GM08714 (cell line): ENCODE results near the gene GPR65.
"Not testable (repeated sequence)": the region's sequence is repeated elsewhere in the genome, so short reads cannot be mapped to it uniquely, and the experiment has no call there.

ENCODE experiments used
- H3K4me3 ChIP-seq: fragments of 200-500 bp; sonication (Bioruptor generic); 2 replicates; pipeline ENCODE4 v1.5.1; 2014; ENCODE audit warnings: mild to moderate bottlenecking, low read length, inconsistent platforms
- ZNF274 ChIP-seq: IDR thresholded peaks from 2 replicates; pipeline ENCODE4 v1.6.1; 2012; ENCODE audit warnings: mild to moderate bottlenecking, low read depth, low read length

The GPR65 gene

DNA sequence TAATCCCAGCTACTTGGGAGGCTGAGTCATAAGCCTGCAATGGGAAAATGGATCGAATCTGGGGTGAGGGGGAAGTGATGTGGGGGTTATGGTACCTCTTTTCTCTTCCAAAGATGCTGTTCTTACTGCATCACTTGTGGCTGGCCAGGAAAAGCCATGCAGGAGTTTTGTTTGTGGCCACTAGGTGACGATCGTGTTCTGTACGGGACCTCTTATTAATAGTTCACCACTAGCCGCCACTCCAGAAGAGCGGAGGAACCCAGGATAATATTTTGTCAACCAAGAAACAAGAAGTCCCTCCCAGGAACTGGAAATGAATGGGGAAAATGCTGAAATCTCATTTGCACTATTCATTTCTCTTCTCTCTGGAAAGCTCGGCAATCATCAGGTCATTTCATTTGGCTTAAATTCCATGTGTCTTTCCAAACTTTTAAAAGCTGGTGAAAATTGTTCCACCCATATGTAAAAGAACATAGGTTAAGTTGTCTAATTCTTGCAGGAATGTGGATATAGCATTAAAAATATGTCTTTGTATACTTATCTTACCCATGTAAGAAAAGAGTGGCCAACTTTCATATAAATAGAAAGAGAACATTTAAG, 8.9 kb downstream of the GPR65 start:
- no peak for TF ChIP-seq ZNF274
- no peak overlapping the region for H3K4me3 ChIP-seq

DNA sequence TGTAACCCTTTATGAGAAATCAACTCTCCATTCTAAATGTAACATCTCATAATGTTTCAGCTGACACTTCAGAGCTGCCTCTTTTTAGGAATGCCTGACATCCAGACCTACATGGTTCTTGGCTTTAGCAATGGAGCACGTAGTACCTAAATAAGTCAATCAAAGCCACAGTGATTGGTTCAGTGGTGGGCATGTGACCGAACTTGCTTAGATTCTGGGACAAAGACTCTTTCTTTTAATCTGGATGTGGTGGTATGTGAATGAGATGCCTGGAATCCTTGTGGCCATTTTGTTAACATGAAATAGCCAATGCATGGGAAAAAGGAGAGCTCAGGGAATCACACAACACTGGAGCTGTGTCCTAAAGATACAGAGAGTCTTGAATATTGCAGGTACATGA, 11.8 kb downstream of the GPR65 start:
- no peak overlapping the region for H3K4me3 ChIP-seq
- no peak for TF ChIP-seq ZNF274

DNA sequence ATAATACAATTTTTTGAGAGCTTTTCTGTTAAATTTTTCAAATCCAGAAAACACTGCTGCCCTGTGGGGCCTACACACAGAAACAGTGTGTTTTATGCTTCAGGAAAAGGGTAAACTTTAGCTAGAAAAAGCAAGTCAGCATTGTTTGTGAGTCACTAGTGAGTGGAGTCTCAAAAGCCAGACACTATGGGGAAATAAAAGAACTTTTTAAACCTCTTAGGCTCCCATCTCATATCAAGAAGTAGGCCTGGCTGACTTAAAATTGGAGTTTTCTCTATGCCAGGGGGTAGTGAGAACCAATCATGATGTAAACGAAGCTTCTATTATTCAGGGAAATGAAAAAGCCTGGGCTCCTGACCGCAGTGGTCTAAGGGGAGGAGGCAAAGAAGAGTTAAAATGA, 12.6 kb downstream of the GPR65 start:
- TF ChIP-seq ZNF274 = no peak
- H3K4me3 ChIP-seq = no peak overlapping the region

DNA sequence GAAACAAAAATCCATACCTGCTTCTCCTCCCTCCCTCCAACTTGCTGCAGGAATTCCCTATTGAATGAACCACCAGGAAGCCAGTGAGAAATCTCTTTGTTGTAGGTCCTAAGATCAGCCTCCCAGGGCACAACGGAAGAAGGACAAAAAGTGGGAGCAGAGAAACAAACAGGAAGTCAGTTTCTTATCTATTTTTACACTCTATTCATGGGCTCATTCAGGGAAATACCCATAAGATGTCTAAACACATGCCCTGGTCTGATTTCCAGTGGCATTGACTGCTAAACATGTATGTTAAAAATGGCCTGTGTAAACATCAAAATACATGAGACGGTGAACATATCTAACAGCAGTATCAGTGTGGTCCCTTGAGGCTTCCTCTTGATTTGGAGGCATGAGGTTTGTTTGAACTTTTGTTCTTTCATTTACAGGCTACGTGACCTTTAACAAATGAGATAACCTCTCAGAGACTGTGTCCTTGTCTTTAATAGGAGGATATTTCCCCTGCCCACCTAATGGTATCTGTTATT, 18.8 kb downstream of the GPR65 start:
- no peak overlapping the region for H3K4me3 ChIP-seq
- TF ChIP-seq ZNF274 = no peak

DNA sequence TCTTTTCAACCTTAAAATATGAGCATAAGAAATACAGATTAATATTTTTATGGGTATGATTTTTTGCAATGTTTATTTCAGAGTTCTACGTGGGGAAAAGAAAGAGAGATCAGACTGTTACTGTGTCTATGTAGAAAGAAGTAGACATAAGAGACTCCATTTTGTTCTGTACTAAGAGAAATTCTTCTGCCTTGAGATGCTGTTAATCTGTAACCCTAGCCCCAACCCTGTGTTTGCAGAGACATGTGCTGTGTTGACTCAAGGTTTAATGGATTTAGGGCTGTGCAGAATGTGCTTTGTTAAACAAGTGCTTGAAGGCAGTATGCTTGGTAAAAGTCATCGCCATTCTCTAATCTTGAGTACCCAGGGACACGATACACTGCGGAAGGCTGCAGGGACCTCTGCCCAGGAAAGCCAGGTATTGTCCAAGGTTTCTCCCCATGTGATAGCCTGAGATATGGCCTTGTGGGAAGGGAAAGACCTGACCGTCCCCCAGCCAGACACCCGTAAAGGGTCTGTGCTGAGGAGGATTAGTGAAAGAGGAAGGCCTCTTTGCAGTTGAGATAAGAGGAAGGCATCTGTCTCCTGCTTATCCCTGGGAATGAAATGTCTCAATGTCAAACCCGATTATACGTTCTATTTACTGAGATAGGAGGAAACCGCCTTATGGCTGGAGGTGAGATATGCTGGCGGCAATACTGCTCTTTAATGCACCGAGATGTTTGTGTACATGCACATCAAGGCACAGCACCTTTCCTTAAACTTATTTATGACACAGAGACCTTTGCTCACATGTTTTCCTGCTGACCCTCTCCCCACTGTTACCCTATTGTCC, 19.5 kb downstream of the GPR65 start:
- H3K4me3 ChIP-seq = not testable (repeated sequence)

DNA sequence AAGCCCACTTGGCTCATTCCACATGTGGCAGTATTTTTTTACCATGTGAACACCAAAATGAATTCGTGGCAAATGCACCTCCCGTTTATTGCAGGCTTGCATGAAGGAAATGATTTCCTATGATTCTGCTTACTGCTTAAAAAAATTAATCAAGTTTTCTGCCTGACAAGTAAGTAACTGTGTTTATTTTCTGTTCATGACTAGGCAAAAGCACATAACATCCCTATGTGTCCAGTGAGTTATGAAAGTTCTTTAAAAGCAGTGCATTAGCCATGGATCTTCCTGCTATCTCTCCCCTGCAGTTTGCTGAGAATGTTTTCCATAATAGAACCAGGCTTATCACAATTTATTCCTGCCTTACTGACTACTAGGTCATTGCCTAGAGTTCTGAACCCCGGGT, 20.4 kb downstream of the GPR65 start:
- H3K4me3 ChIP-seq = no peak overlapping the region
- no peak for TF ChIP-seq ZNF274

DNA sequence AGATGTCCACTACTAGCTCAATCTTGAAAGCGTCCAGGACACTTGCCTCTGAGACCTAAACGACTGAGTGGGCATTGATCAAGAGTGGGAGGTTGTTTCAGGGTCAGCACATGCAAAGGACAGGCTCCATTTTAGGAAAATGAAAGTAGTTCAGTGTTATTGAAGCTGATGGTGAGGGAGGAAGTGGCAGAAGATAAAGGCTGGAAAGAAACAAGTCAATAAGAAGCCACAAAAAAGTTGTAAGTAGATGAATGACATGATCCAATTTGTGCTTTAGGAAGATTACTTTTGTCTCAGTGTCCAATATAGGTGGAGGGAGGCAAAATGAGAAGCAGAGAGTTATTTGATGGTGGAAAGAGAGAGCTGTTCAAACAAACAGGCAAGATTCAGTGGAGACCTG, 22.0 kb downstream of the GPR65 start:
- TF ChIP-seq ZNF274 = no peak
- no peak overlapping the region; the same call in 1 of the 2 replicates for H3K4me3 ChIP-seq

DNA sequence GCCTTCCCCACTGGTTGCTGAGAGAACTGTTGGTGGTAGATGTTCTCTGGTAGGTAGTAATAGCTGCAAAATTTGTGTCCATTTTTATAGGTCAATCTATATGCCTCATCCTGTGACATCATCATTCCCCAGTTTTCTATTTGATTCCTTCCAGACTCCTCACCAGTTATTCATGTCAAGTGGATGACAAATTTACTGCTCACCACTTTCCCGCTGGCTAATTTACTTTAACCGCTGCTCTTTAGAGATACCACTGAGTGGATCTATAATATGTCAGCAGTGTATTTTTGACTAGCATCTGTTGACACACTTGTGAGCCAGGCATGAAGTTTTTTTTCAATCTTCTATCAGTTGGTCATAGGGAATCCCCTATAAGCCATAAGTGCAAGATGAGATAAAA, 24.6 kb downstream of the GPR65 start:
- TF ChIP-seq ZNF274 = no peak
- H3K4me3 ChIP-seq = no peak overlapping the region

DNA sequence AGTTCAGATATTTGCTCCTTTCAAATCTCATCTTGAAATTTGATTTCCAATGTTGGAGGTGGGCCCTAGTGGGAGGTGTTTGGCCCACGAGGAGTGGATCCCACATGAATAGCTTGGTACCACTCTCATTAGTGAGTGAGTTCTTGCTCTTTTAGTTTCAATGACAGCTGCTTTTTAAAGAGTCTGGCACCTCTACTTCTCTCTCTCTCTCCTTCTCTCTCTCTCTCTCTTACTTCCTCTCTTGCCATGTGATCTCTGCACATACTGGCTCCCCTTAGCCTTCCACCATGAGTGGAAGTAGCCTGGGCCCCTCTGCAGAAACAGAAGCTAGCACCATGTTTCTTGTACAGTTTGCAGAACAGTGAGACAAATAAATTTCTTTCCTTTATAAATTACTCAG, 25.1 kb downstream of the GPR65 start:
- no peak overlapping the region for H3K4me3 ChIP-seq
- no peak for TF ChIP-seq ZNF274

DNA sequence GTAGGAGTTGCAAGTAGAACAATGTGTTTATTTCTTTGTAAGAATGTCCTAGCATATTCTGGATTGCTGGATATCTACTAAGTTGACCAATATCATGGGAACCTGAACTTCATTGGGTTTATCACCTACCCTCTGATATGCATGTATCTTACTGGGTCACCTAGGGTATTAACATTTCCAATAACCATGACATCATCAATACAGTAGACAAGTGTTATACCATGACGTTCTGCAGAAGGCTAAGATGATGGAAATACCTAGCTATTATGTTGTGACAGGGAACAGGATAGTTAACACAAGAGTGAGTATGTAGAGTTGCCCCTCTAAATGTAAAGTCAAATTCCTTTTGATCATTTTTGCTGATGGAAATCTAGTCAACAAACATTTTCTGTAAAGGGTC, 26.0 kb downstream of the GPR65 start:
- no peak overlapping the region for H3K4me3 ChIP-seq
- no peak for TF ChIP-seq ZNF274

DNA sequence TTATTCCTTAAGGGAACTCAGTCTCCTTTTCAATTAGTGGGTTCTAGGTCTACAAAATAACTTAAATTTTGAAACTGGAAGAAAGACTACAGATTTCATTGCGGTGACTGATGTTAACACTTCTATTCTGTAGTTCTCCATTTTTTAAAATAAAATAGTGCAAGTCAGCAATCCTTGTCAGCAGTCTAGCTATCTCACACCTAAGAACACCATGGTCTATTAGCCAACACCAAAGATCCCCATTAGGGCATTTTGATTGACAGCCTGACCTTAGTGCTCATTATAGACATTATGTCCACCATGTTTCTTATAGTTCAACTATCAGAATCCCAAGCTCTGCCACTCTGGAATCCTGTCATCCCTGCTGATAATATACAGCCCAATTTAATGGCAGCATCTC, 27.4 kb downstream of the GPR65 start:
- TF ChIP-seq ZNF274 = no peak
- H3K4me3 ChIP-seq = no peak overlapping the region

DNA sequence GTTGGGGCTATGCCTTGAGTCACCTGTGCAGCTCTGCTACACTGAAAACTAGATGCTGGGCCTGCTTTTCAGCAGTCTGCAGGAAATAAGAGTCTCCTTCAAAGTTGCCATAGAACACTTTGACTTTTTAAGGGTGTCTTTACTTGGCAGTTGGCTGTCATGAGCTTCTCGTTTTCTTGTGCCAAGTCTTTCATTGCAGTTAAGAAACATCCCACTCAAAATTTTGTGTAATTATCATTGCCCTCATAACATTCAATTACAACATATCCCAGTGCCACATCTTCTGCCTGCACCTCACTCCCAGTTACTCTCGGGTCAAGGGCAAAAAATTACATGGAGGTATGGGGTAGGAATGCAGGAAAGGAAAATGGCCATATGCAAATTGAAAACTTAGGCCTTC, 29.1 kb downstream of the GPR65 start:
- TF ChIP-seq ZNF274 = no peak
- no peak overlapping the region for H3K4me3 ChIP-seq

DNA sequence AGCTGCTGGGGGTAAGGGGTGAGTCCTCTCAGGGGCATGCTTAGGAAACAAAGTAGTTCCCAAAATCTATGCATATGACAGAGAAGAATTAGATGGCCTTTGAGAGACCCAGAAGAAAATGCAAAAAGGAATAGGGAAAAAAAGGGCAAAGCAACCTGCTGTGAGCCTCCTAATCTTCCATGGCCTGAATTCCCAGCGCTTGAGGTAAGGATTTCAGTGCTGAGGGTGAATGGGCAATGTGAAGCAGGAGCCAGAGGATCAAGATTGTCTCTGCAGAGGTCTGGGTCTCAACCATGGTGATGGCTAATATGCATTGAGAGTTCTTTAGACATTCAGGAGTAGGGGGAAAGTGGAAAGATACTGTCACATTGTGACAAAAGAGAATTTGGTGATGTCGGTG, 31.5 kb downstream of the GPR65 start:
- TF ChIP-seq ZNF274 = no peak

DNA sequence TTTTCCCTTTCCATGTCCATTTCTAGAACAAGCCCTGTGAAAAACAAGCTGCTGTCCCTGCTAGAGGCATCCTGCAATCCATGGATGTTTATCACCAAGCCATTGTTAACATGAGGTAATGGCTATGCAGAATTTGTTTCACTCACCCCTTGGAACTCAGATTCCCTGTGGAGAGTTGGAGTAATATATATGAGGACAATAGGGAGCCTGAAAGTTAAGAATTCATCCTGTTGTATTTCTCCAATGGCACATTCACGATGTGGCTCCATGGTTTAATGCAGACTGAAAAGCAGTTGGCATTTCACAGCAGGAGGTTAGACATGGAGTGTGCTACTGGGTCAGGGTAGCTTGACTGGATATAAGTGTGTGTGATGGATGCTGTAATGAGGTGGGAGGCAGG, 32.4 kb downstream of the GPR65 start:
- no peak overlapping the region for H3K4me3 ChIP-seq
- TF ChIP-seq ZNF274 = no peak

More for the DNA sequence above, 31.5 kb downstream of the GPR65 start:
- no peak overlapping the region for H3K4me3 ChIP-seq

DNA sequence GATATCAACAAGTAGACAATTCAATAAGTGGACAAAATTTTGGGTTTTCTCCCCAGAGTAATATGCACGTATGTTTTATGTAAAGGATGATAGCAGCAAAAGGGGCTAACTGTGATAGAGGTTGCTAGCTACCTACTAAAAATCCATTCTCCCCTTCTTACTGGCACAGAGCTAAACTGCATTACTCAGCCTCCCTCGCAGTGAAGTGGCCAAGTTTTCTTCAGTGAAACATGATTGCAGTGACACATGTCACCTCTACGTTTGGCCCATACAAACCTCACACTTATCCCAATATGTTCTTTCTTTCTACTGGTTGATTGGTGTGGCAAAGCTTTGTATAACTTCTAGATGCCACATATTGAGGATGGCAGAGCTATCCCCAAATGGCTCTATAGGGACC, 34.3 kb downstream of the GPR65 start:
- H3K4me3 ChIP-seq = no peak overlapping the region
- TF ChIP-seq ZNF274 = no peak
